Measurements from ENCODE around the gene TSPAN31.

The TSPAN31 gene

DNA sequence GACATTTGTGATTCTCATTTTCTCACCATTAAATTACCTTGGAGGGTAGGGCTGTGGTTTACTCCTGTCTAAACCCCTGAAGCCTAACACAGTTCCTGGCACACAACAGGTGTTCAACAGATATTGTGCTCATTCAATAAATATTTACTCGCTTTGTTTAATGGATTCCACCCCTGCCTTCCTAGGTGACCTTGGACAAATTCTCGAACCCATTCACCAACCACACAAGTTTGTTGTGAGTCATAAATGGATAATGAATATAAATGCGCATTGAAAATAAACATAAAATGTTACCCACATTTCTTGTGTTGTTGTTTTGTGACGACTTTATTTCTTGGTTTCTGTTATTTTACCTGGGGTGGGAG, 37.4 kb downstream of the TSPAN31 start:
- no peak for TF ChIP-seq CTCF (IDR thresholded peaks at IDR 0.05; ENCODE audit: insufficient read depth, low read depth, low read length, missing control alignments)
- no peak for DNase-seq (ENCODE audit: low read depth)
- H3K4me3 ChIP-seq (ENCODE audit: low read depth, low read length) = no peak overlapping the region; the same call in 1 of the 2 replicates

GRCh38 chr12:57782608-57783465, 38.0 kb downstream of the TSPAN31 start, which contains the start of gene TSFM:
Gene TSFM, plus strand, starts transcription at chr12:57782787. Its CDS starts 15 bp downstream, at chr12:57782802.
- H3K4me3 ChIP-seq (ENCODE audit: low read depth, low read length) = peak within 1 kb of the TSS; percentile 98
- peak; percentile 92 for TF ChIP-seq CTCF (IDR thresholded peaks at IDR 0.05; ENCODE audit: insufficient read depth, low read depth, low read length, missing control alignments)
- peak; percentile 97 for DNase-seq (ENCODE audit: low read depth)

DNA sequence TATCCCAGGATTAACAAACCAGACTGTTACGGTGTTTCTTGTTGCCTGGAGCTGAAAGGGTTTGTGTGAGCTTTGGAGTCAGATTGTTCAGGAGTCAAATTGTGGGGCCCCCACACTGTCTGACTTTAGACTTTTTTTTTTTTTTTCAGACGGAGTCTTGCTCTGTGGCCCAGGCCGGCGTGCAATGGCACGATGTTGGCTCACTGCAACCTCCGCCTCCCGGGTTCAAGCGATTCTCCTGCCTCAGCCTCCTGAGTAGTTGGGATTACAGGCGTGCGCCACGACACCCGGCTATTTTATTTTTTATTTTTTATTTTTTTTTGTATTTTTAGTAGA, 38.6 kb downstream of the TSPAN31 start:
- no peak for DNase-seq (ENCODE audit: low read depth)
- TF ChIP-seq CTCF (IDR thresholded peaks at IDR 0.05; ENCODE audit: insufficient read depth, low read depth, low read length, missing control alignments) = no peak
- H3K4me3 ChIP-seq (ENCODE audit: low read depth, low read length) = peak overlapping the region; percentile 98

GRCh38 chr12:57783861-57784260, 39.0 kb downstream of the TSPAN31 start:
- no peak for DNase-seq (ENCODE audit: low read depth)
- no peak for TF ChIP-seq CTCF (IDR thresholded peaks at IDR 0.05; ENCODE audit: insufficient read depth, low read depth, low read length, missing control alignments)
- H3K4me3 ChIP-seq (ENCODE audit: low read depth, low read length) = peak overlapping the region; percentile 98; the same call in 1 of the 2 replicates

DNA sequence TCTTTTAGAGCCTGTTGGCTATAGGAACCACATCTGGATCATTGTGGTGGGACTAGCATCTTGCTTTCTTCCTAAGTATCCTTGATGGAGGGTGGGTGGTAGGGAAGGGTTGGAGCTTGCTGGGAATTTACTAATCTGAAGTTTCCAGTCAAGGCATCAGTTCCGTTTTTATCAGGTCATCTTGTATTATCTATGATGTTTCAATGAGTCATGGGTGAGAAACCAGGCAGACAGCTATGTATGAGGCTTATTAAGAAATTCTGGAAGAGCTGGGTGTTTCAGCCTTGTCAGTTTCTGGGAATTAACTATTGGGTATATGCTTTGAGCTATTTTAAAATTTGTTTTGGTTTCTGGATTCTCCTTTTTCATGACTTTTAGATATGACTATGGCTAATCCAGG, 49.1 kb downstream of the TSPAN31 start:
- no peak for TF ChIP-seq CTCF (IDR thresholded peaks at IDR 0.05; ENCODE audit: insufficient read depth, low read depth, low read length, missing control alignments)
- H3K4me3 ChIP-seq (ENCODE audit: low read depth, low read length) = no peak overlapping the region
- no peak for DNase-seq (ENCODE audit: low read depth)

GRCh38 chr12:57795354-57795753, 50.5 kb downstream of the TSPAN31 start:
- DNase-seq (ENCODE audit: low read depth) = no peak
- no peak for TF ChIP-seq CTCF (IDR thresholded peaks at IDR 0.05; ENCODE audit: insufficient read depth, low read depth, low read length, missing control alignments)
- H3K4me3 ChIP-seq (ENCODE audit: low read depth, low read length) = no peak overlapping the region

DNA sequence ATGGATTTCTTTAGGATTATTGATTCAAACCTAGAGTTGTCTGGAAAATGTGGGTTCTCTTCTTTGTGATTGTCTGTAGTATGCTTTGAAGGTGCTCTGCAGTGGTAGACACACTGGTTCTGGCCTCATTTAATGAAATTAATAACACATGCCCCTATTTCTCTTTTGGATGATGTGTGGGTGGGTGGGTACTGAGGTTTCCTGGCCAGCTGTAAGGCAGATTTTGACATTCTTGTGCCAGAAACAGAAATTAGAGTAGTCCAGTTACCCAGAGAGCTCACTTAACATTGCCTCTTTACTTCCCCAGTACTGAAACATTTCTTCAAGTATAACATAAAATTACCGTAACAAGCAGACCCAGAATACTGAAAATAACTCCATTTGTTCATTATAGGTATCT, 52.2 kb downstream of the TSPAN31 start:
- no peak overlapping the region for H3K4me3 ChIP-seq (ENCODE audit: low read depth, low read length)
- DNase-seq (ENCODE audit: low read depth) = no peak
- TF ChIP-seq CTCF (IDR thresholded peaks at IDR 0.05; ENCODE audit: insufficient read depth, low read depth, low read length, missing control alignments) = no peak
